Prostate gland (tissue), 2 donors: ENCODE data around the gene APOD.

Experiments
- CTCF ChIP-seq, 4 experiments: fragments of 200-600 bp in 2 of 4; fragments of 450-650 bp in 2 of 4; sonication (generic) in 2 of 4; IDR thresholded peaks; 1 replicate in 3 of 4; 2 replicates in 1 of 4; pipeline ENCODE4 v1.5.1; 2016 to 2019; ENCODE audit warnings: antibody characterized with exemption in 4 of 4, mild to moderate bottlenecking in 2 of 4, moderate library complexity in 2 of 4
- POLR2A ChIP-seq: fragments of 450-650 bp; IDR thresholded peaks from one replicate; pipeline ENCODE4 v1.6.1; 2016; ENCODE audit warnings: antibody characterized with exemption, mild to moderate bottlenecking

GRCh38 chr3:195532834-195533233 lies 50.9 kb downstream of the APOD start:
- no peak for TF ChIP-seq CTCF (IDR thresholded peaks at IDR 0.05)
- TF ChIP-seq POLR2A, result no peak
